HFFc6 (cell line): ENCODE measurements around the gene USP10. TPM values are rescaled to one million over a fixed set of nuclear protein-coding genes. Genes with fewer than 3 reads are reported as not detected.
"Not testable (repeated sequence)": the region's sequence is repeated elsewhere in the genome, so short reads cannot be mapped to it uniquely, and the experiment has no call there.

Experiments used
- DNase-seq: peaks from one replicate; pipeline ENCODE4 v3.0.0-alpha.2; 2018
- H3K27ac Mint-ChIP-seq: 2 replicates; pipeline ENCODE4 v1.8.0; 2020; ENCODE audit warnings: mild to moderate bottlenecking, mixed read lengths
- H3K27me3 Mint-ChIP-seq: 2 replicates; pipeline ENCODE4 v1.8.0; 2021; ENCODE audit warnings: mild to moderate bottlenecking, moderate library complexity, mixed read lengths; ENCODE audit not compliant: insufficient read depth
- H3K36me3 Mint-ChIP-seq: 2 replicates; pipeline ENCODE4 v1.8.0; 2021; ENCODE audit warnings: low read depth, mixed read lengths
- H3K4me1 Mint-ChIP-seq: 2 replicates; pipeline ENCODE4 v1.8.0; 2020; ENCODE audit warnings: low read depth, mixed read lengths
- H3K4me3 Mint-ChIP-seq: 2 replicates; pipeline ENCODE4 v1.8.0; 2020; ENCODE audit warnings: mild to moderate bottlenecking, moderate library complexity, mixed read lengths
- H3K9me3 Mint-ChIP-seq: 2 replicates; pipeline ENCODE4 v1.8.0; 2020; ENCODE audit warnings: mild to moderate bottlenecking, mixed read lengths
- total RNA-seq, 6 experiments: library from RNA; stranded (reverse); fragmentation: NEBNext Ultra II Directional; extraction: Animal tissue kit (Norgen Biotek cat#: 25700); gene quantifications; 2 replicates in 1 of 6; 3 replicates in 5 of 6; pipeline ENCODE4 v1.2.3, GENCODE V29; 2021
- TF ChIP-seq, protein P1 (sequence below): fragments of 200-600 bp; sonication (generic); IDR thresholded peaks from 2 replicates; pipeline ENCODE4 v1.5.0; 2021; ENCODE audit warnings: antibody characterized with exemption, mild to moderate bottlenecking

Gene USP10
- total RNA-seq, 6 experiments from 2014 or later = 83.2 to 106 (median 92.3) TPM

DNA sequence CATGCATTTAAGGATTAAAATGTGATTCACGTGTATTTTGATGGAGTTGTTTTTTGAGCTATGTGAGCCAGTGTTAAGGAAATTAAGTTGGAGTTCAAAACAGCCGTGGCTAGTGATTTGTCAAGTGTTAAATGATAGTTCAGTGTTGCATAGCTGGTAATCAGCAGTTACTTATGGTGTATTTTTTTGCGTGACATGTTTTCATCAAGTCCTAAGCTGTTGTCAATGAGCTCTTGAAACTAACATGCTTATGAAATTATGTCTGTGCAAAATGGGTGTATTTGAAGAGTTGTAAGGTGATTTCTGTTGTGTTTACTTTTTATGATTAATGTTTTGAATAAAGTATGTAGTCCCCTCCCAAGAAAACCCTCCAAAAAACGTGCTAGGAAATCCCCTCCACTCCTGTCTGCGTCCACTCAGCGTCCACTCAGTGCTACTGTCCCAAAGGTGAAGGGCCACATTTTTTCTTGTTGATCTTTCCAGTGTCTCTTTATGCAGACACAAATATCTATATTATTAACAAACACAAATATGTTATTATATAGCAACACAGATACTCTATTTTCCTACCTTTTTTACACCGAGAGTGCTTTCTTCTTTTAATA lies 30.0 kb downstream of the USP10 start:
- H3K27me3 Mint-ChIP-seq = no peaks in the 10 kb centered on the region
- no peak for DNase-seq
- no peaks in the 10 kb centered on the region for H3K9me3 Mint-ChIP-seq
- H3K27ac Mint-ChIP-seq = peak overlapping the region; percentile 90
- peak overlapping the region; percentile 86 for H3K4me3 Mint-ChIP-seq
- peaks cover 84% of the 10 kb centered on the region for H3K4me1 Mint-ChIP-seq
- H3K36me3 Mint-ChIP-seq = peaks cover 14% of the 10 kb centered on the region
- TF ChIP-seq, protein P1, sequence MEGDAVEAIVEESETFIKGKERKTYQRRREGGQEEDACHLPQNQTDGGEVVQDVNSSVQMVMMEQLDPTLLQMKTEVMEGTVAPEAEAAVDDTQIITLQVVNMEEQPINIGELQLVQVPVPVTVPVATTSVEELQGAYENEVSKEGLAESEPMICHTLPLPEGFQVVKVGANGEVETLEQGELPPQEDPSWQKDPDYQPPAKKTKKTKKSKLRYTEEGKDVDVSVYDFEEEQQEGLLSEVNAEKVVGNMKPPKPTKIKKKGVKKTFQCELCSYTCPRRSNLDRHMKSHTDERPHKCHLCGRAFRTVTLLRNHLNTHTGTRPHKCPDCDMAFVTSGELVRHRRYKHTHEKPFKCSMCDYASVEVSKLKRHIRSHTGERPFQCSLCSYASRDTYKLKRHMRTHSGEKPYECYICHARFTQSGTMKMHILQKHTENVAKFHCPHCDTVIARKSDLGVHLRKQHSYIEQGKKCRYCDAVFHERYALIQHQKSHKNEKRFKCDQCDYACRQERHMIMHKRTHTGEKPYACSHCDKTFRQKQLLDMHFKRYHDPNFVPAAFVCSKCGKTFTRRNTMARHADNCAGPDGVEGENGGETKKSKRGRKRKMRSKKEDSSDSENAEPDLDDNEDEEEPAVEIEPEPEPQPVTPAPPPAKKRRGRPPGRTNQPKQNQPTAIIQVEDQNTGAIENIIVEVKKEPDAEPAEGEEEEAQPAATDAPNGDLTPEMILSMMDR = no peak

DNA sequence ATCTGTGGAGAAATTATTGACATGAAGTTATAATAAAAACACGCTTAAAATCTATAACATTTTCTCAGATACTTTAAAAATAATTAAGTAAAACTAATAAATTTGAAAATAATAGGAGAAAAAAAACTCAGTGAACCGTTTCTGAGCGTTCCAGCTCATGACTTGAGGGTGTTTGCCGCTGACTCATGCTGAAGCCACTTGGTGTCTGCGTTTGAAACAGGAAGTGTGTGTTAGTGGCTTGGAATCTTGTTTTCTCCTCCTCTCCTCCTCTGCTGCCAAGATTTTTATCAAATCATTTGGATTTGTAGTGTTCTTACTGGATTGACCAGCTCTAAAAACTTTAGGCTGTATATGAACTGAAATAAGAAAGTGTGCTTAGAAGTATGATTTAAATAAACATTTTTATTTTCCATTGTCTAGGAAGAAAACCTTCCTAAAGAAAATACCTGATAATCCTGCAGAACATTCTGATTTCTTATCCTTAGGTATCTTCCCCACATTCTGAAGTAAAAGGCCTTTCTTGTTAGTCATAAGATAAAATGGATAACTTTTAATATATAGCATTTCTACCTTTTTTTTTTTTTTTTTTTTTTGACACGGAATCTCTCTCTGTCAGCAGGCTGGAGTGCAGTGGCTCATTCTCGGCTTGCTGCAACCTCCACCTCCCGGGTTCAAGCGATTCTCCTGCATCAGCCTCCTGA lies 30.8 kb downstream of the USP10 start:
- Mint-ChIP-seq H3K4me3 (peak overlapping the region; percentile 86), H3K27me3 (no peaks in the 10 kb centered on the region), H3K36me3 (peaks cover 16% of the 10 kb centered on the region), H3K4me1 (peaks cover 80% of the 10 kb centered on the region), H3K27ac (peak overlapping the region; percentile 90), H3K9me3 (no peaks in the 10 kb centered on the region)
- TF ChIP-seq, protein P1 = no peak
- DNase-seq = peak; percentile 93

DNA sequence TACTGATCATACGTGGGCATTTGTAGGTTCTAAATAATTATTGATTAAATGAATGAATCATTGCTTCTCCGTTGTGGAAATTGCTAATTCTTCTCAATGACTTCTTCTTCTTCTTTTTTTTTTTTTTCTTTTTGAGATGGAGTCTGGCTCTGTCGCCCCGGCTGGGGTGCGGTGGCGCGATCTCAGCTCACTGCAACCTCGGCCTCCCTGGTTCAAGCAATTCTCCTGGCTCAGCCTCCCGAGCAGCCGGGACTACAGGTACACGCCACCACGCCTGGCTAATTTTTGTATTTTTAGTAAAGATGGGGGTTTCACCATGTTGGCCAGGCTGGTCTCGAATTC lies 32.5 kb downstream of the USP10 start:
- not testable (repeated sequence) for H3K27me3 Mint-ChIP-seq, H3K4me3 Mint-ChIP-seq, H3K9me3 Mint-ChIP-seq, H3K27ac Mint-ChIP-seq, DNase-seq
- Mint-ChIP-seq H3K36me3 (peaks cover 26% of the 10 kb centered on the region), H3K4me1 (peaks cover 74% of the 10 kb centered on the region)

DNA sequence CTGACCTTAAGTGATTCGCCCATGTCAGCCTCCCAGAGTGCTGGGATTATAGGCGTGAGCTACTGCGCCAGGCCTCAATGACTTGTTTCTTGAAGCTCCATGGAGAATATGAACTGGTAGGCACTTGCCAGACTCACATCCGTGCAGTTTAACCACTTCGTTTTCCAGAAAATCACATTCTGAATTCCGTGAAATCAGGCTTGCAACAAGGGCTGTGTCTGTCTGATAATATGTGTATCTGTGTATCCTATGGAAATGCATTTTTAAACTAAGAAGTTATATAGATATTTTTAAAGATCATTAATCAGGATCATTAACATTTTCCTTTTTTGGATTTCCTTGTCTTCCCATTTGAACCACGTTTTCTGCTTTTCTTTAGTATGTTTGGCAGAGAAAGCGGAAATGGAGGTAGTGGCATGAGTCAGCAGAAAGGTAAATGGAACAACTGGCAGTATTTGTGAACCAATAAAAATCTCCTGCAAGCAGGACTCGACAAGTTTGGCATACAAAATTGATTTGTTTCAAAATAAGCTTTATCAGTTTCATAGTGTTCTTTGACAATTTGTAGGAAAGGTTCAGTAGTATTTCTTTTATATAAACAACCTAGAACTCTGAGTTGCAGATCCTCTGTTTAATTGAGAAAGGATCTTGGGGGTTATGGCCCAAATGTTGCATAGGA lies 33.0 kb downstream of the USP10 start:
- Mint-ChIP-seq H3K36me3 (peaks cover 26% of the 10 kb centered on the region), H3K27ac (peak overlapping the region; percentile 51; the same call in 1 of the 2 replicates), H3K4me1 (peaks cover 74% of the 10 kb centered on the region), H3K4me3 (no peak overlapping the region), H3K27me3 (no peaks in the 10 kb centered on the region), H3K9me3 (no peaks in the 10 kb centered on the region)
- TF ChIP-seq, protein P1 = no peak
- DNase-seq = no peak

DNA sequence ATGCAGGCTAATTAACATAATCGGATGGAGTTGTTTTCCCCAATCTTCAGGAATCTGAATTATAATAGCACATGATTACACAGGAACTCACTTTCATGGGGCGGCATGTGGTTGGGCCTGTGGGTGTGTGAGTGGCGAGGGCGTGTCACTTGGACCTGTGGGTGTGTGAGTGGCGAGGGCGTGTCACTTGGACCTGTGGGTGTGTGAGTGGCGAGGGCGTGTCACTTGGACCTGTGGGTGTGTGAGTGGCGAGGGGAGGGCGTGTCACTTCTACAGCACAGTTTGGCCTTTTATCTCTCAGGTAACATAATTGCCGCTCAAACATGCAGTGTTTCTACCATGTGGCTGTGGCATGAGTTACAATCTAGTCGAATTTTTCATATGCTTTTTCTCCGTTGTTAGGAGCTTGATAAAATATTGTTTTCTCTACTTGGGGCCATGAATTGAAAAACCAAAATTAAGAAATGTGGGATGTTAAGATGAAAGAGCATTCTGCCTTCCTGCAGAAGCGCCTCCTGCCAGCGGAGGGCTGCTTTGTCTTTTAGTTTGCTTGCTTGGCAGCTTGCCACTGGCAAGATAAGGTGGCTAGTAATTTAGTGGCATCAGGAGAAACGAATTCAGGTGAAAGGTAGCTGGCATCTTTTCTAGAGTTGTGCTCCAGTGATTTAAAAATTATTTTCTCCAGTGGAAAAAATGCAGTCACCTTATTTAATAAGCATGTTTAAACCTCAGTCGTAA lies 36.2 kb downstream of the USP10 start:
- TF ChIP-seq, protein P1 = 0 out of 2 replicates have a peak, but pooled peaks have one; percentile 10
- Mint-ChIP-seq H3K4me3 (no peak overlapping the region), H3K27ac (0 out of 2 replicates have a peak overlapping the region, but pooled peaks have one; percentile 38), H3K4me1 (peaks cover 79% of the 10 kb centered on the region), H3K9me3 (no peaks in the 10 kb centered on the region), H3K36me3 (peaks cover 26% of the 10 kb centered on the region), H3K27me3 (no peaks in the 10 kb centered on the region)
- DNase-seq = no peak
